GM12874 (cell line): ENCODE measurements around the gene PKD1L1.

Experiments
- CTCF ChIP-seq: IDR thresholded peaks from 2 replicates; pipeline ENCODE4 v1.5.1; 2011; ENCODE audit warnings: low read depth, mild to moderate bottlenecking, control low read depth, low read length, moderate library complexity; ENCODE audit not compliant: insufficient read depth

Gene PKD1L1

GRCh38 chr7:47881256-47881655 lies 67.0 kb downstream of the PKD1L1 start:
- TF ChIP-seq CTCF = no peak

GRCh38 chr7:47878662-47879061 lies 69.6 kb downstream of the PKD1L1 start:
- TF ChIP-seq CTCF = no peak

GRCh38 chr7:47877336-47877735 lies 70.9 kb downstream of the PKD1L1 start:
- no peak for TF ChIP-seq CTCF

GRCh38 chr7:47875998-47876744 lies 72.1 kb downstream of the PKD1L1 start:
- no peak for TF ChIP-seq CTCF

- TF ChIP-seq CTCF = no peak
Observed at GRCh38 chr7:47875406-47875805, 72.9 kb downstream of the PKD1L1 start.

- TF ChIP-seq CTCF = no peak
Observed at GRCh38 chr7:47873762-47874161, 74.5 kb downstream of the PKD1L1 start.

- no peak for TF ChIP-seq CTCF
Observed at GRCh38 chr7:47867286-47867685, 81.0 kb downstream of the PKD1L1 start.
